OCI-LY1 (cell line): ENCODE measurements around the gene AQP12B.

Source experiments
- CTCF ChIP-seq: fragments of 200-600 bp; sonication (generic), shearing (Covaris generic); IDR thresholded peaks from 2 replicates; pipeline ENCODE4 v1.5.1; 2017; ENCODE audit warnings: mild to moderate bottlenecking, antibody characterized with exemption, low read length, moderate library complexity, mixed read lengths
- EZH2 ChIP-seq: fragments of 200-600 bp; sonication (generic), shearing (Covaris generic); IDR thresholded peaks from 2 replicates; pipeline ENCODE4 v1.8.0; 2017; ENCODE audit warnings: borderline replicate concordance, mixed run types, mild to moderate bottlenecking, antibody characterized with exemption, low read length, moderate library complexity, mixed read lengths

DNA sequence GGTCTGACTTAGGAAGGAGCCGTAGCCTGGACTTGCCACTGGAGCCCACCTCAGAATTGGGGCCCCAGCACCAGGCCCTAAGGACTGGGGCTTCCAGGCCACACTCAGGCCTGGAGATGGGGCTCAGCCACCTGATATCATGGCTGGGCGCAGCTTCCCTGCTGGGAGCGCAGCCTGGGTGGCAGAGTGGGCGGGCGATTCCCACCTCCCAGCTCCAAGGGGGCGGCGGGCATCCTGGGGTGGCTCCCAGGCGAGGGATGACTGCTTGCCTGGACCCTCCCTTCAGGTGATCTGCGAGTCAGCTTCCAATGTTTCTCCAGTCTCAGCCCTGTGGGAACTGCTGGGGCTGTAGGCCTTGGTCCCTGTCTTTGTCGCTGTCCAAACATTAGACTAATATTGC, 37.3 kb downstream of the AQP12B start:
- TF ChIP-seq CTCF, result no peak
- TF ChIP-seq EZH2, result no peak
